HG02763 (cell line): ENCODE results near the gene MT1F.
"Not testable (repeated sequence)": the region's sequence is repeated elsewhere in the genome, so short reads cannot be mapped to it uniquely, and the experiment has no call there.

Source experiments
- ATAC-seq: cut with Tn5 transposase; IDR thresholded peaks from one replicate; pipeline ENCODE4 v1.9.1; 2021; ENCODE audit warnings: mild to moderate bottlenecking, moderate library complexity; ENCODE audit not compliant: unreplicated experiment

The MT1F gene

GRCh38 chr16:56643080-56643778, 14.5 kb upstream of the MT1F start:
- ATAC-seq: peak; percentile 53

GRCh38 chr16:56643833-56644232, 13.9 kb upstream of the MT1F start:
- ATAC-seq: no peak

DNA sequence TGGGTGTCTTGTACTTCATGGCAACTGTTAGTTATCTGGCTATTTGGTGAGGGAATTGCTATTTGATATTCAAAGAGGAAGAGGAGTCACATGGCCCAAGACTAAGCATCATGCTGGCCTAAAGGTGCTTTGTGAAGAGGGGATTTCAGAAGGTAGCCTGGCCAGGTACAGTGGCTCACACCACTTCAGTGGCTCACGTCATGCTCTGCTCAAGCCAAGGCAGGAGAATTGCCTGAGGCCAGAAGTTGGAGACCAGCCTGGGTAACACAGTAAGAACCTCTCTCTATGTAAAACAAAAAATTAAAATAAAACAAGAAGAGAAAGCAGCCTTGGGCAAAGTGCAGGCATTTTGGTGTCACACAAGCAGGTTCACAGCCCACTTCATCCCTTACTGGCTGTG, 12.4 kb upstream of the MT1F start:
- ATAC-seq: no peak

DNA sequence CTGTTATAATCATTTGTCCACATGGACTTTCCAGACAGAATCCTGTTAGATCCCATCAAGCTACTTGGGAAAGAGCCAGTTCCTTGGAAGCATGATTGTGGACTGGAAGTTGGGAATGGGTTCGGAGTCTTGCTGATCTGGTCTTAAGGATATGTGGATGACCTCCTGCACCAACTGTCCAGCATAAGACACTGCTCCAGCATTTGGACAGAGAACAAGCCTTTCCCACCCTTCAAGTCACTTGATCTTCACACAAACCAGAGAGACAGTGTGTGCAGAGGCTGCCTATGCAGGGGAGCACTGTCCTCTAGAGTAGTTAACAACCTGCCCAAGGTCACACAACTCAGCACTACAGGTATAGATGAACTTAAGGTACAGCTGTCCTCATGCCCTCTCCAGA, 11.9 kb upstream of the MT1F start:
- ATAC-seq: no peak

DNA sequence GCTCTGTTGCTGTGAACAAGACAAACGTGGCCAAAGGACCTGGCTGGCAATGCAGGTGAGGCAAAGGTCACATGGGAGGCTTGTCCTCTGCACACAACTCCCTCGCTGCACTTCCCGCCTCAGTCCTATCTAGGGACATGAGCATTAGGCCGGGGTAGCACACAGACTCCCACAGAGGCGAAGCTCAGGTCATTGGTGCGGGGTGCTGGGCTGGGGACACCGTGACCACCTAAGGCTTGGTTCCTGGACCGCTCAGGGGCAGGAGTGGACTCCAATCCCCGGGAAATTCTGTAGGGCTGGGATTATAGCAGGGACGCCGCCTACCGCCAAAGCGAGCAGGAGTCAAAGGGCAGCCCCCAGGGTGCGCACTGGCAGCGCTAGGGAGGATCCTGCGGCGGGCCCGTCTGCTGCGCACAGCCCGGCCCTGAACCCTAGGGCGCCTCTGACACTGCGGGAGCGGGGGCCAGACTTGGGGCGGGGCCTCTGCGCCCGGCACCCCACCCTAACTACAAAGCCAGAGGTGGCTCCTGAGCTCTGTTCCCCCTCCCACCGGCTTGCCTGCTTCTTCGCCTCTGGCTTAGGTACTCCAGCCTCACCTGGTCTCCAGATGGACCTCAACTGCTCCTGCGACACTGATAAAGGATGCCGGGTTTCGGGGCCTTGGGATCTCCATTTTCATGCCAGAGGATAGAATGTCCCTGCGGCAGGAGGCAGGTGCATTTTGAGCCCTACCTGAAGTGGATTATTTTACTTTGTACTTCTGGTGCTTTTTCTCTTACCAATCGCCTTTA, 9.9 kb upstream of the MT1F start:
- ATAC-seq: no peak

- ATAC-seq: no peak
These were observed 8.5 kb upstream of the MT1F start for GRCh38 chr16:56649271-56649670.

GRCh38 chr16:56649820-56650219, 7.9 kb upstream of the MT1F start:
- no peak for ATAC-seq

DNA sequence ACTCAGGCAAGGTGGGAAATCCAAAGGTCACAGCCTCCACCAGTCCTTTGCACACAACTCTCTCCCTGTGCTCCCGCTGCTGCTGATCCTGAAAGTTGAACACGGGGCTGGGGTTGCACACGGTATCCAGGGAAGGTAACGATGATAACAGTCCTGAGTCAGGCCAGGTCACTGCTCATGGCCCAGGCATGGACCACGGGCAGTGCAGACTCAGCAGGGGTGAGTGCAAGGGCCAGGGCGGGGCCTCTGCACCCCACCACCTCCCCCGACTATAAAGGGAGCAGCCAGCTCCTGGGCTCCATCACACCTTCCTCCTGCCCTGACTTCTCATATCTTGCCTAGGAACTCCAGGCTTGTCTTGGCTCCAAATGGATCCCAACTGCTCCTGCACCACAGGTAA, 6.2 kb upstream of the MT1F start, which contains the start of gene MT1B:
Gene MT1B, plus strand, starts transcription at position 301 of the 400 bp plus-strand sequence. Its CDS starts 68 bp downstream, at position 369.
- ATAC-seq: no peak

GRCh38 chr16:56652600-56652999, 5.2 kb upstream of the MT1F start:
- ATAC-seq: no peak

- no peak for ATAC-seq
These were observed 4.5 kb upstream of the MT1F start for GRCh38 chr16:56653218-56653617.

- ATAC-seq: no peak
These were observed 642 bp downstream of the MT1F start for GRCh38 chr16:56658327-56658875.

GRCh38 chr16:56662357-56663354, 4.9 kb downstream of the MT1F start:
- ATAC-seq: no peak

- no peak for ATAC-seq
These were observed 6.7 kb downstream of the MT1F start for GRCh38 chr16:56664506-56664905.

GRCh38 chr16:56665286-56666261, 7.8 kb downstream of the MT1F start:
- not testable (repeated sequence) for ATAC-seq

DNA sequence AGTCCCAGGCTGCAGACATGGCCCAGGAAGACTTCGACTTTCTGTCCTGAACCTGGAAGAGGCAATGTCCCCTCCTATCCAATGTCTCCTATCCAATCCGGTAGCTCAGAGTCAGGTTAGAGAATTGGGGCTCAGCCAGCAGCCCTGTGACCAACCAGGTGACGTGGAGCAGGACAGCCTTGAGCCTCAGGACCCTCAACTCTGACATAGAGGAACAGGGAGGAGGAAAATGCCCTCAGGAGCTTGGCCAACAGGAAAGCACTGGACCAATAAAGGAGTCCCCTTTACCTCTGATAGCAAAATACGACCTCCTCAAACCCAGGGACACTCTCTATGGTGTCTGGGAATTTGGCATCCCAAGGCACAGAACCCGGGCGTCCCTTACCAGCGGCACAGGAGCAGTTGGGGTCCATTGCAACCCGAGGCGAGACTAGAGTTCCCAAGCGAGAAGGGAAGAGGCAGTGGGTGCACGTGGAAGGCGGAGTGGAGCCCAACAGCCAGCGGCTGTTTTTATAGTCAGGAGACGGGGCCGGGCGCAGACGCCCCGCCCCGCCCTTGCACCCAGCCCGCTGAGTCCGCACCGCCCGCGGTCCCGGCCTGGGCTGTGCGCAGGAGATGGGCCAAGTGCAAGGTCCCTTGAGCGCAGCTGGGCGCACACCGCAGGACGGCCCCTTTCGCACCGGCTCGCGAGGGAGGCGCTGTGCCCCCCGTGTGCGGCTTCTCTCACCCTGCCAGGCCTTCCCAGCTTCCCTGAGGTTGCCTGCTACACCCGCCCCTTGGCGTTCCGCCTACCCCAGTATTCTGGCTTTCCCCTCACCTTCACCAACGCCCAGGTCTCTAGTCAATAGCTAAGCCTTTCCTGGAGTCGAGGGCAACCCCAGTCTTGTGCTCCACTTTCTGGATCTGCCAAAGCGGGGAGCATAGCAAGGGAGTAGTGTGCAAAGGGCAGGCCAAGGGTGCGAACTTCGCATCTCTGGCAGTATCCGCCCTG, 10.1 kb downstream of the MT1F start, which contains the start of gene MT1G:
Gene MT1G, minus strand, starts transcription at position 485 of the 991 bp plus-strand sequence. Its CDS starts 72 bp downstream, at position 413.
- ATAC-seq: no peak

DNA sequence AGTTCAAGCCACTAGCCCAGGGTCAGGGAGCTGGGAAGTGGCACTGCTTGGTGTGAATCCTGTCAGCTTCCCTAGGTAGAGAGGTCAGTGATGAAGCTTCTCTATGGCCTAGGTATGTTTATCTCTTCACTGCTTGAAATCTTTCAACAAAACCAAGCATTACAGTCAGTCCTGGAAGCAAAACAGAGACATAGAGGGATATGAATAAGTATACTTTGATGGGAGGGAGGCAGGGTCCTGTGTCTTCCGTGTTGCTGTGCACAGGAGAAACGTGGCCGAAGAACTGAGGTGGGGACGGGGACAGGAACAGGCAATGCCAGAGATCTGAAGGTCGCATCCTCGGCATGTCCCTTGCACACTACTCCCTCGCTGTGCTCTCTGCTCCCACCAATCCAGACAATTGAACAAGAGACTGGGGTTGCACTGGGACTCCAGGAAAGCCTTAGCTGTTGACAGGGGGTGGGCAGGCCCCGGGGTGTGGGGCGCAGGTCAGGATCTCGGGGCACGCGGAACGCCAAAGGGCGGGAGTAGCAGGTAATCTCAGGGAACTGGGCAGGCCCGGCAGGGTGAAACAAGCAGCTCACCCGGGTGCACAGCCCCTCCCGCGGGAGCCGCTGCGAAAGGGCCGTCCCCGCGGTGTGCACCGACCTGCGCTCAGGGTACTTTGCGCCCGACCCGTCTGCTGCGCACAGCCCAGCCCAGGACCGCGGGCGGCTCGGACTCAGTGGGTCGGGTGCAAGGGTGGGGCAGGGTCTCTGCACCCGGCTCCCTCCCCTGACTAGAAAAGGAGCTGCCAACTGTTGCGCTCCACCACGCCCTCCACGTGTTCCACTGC, 11.5 kb downstream of the MT1F start, which contains the start of gene MT1H:
Gene MT1H, plus strand, starts transcription at position 810 of the 835 bp plus-strand sequence. CDS start 71 bp downstream, outside the sequence.
- no peak for ATAC-seq
